ENCODE results near the gene CNOT4. TPM values are rescaled to one million over a fixed set of nuclear protein-coding genes. Genes with fewer than 3 reads are reported as not detected.

The CNOT4 gene
- total and polyA plus RNA-seq, 2 of the 4 experiments (the other 2 are of a cell fraction) = 7.0 to 8.1 TPM

GRCh38 chr7:135519871-135520270, 10.0 kb upstream of the CNOT4 start:
- Histone ChIP-seq H2BK5ac (ENCODE audit: low read depth, low read length, poor library complexity, severe bottlenecking) (no peak overlapping the region), H3K9me3 (ENCODE audit: control insufficient read depth, insufficient read depth, low read length) (no peaks in the 10 kb centered on the region), H3K9me1 (ENCODE audit: insufficient read depth, low read length) (no peaks in the 10 kb centered on the region), H3K4me3 (ENCODE audit: insufficient read depth, low read depth, low read length) (no peak overlapping the region), H2AFZ (replicated peaks; ENCODE audit: low read length, poor library complexity) (no peak overlapping the region), H3K23ac (ENCODE audit: low read depth, low read length) (no peak overlapping the region), H4K20me1 (ENCODE audit: insufficient read depth, low read length) (no peaks in the 10 kb centered on the region), H3K18ac (ENCODE audit: low read depth, low read length) (no peak overlapping the region), H3K27me3 (ENCODE audit: control insufficient read depth, insufficient read depth, low read length) (peaks cover 2% of the 10 kb centered on the region; the same call in 1 of the 2 replicates), H2AK5ac (ENCODE audit: low read depth, low read length) (no peak overlapping the region), H4K91ac (ENCODE audit: insufficient read depth, low read depth, low read length) (no peak overlapping the region), H3K36me3 (ENCODE audit: control insufficient read depth, insufficient read depth, low read length) (no peaks in the 10 kb centered on the region), H2BK20ac (ENCODE audit: low read depth, low read length) (no peak overlapping the region), H3K4me1 (ENCODE audit: control insufficient read depth, insufficient read depth, low read length) (no peaks in the 10 kb centered on the region), H2BK15ac (ENCODE audit: low read depth, low read length) (no peak overlapping the region), H3K56ac (ENCODE audit: extremely low read depth, insufficient read depth, low read length) (no peak overlapping the region), H3K9ac (ENCODE audit: low read depth, low read length) (no peak overlapping the region), H4K8ac (ENCODE audit: low read depth in 2 of 2, low read length in 2 of 2) (no peak overlapping the region), H3K79me1 (ENCODE audit: low read depth in 1 of 2, low read length in 2 of 2) (no peaks in the 10 kb centered on the region), H3K4me2 (ENCODE audit: low read depth, low read length) (no peak overlapping the region), H2AK9ac (replicated peaks; ENCODE audit: low read depth, low read length, poor library complexity) (no peak overlapping the region), H2BK120ac (ENCODE audit: low read depth, low read length) (no peak overlapping the region), H3K4ac (ENCODE audit: low read depth, low read length) (no peak overlapping the region), H3K14ac (replicated peaks; ENCODE audit: low read depth, low read length) (no peak overlapping the region), H4K5ac (ENCODE audit: low read depth, low read length) (no peak overlapping the region), H3K27ac (ENCODE audit: insufficient read depth, low read length) (no peak overlapping the region)
- intact Hi-C loops (cut with micrococcal nuclease) = no loop called here
- BruUV-seq (replicated peaks) = no TSS peak
- POLR2A ChIA-PET (ENCODE audit: unreplicated experiment) = no interaction called here
- TF ChIP-seq SMC3 (IDR thresholded peaks at IDR 0.05; ENCODE audit: low read depth, low read length) (no peak), MAFK (IDR thresholded peaks at IDR 0.05; ENCODE audit: low read depth, low read length) (no peak), BHLHE40 (IDR thresholded peaks at IDR 0.05; ENCODE audit: low read depth, low read length) (no peak), MAZ (IDR thresholded peaks at IDR 0.05; ENCODE audit: borderline replicate concordance, low read depth, low read length) (no peak), RFX5 (IDR thresholded peaks at IDR 0.05; ENCODE audit: low read depth, low read length) (no peak), ELK1 (IDR thresholded peaks at IDR 0.05; ENCODE audit: borderline replicate concordance, low read depth, low read length) (no peak), POLR2A (IDR thresholded peaks at IDR 0.05; ENCODE audit: low read depth, low read length) (no peak)
- TF ChIP-seq, protein P1, sequence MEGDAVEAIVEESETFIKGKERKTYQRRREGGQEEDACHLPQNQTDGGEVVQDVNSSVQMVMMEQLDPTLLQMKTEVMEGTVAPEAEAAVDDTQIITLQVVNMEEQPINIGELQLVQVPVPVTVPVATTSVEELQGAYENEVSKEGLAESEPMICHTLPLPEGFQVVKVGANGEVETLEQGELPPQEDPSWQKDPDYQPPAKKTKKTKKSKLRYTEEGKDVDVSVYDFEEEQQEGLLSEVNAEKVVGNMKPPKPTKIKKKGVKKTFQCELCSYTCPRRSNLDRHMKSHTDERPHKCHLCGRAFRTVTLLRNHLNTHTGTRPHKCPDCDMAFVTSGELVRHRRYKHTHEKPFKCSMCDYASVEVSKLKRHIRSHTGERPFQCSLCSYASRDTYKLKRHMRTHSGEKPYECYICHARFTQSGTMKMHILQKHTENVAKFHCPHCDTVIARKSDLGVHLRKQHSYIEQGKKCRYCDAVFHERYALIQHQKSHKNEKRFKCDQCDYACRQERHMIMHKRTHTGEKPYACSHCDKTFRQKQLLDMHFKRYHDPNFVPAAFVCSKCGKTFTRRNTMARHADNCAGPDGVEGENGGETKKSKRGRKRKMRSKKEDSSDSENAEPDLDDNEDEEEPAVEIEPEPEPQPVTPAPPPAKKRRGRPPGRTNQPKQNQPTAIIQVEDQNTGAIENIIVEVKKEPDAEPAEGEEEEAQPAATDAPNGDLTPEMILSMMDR (conservative IDR thresholded peaks at IDR 0.05; ENCODE audit: low read depth, low read length) = no peak
- in situ Hi-C loops (cut with MboI; ENCODE audit: low sequenced_read_pairs) = no loop called here
- no CpG with 5 or more reads among the region's 4 CpGs for WGBS, 2 experiments (ENCODE audit: extremely low coverage in 2 of 2, insufficient read length in 1 of 2)
- ATAC-seq (ENCODE audit: low read depth) (no peak), DNase-seq (no peak)
- dilution Hi-C loops (cut with HindIII; ENCODE audit: low sequenced_read_pairs, unreplicated experiment) = no loop called here
- CTCF ChIA-PET = interaction anchor here (0.6 kb wide), 1 partner anchor 25 kb away, joined by 3 read pairs; no protein-coding TSS in a partner anchor

Measured in IMR-90 (cell line).